Esophagus muscularis mucosa (tissue), 4 donors: Measurements from ENCODE around the gene DOCK6. TPM values are rescaled to one million over a fixed set of nuclear protein-coding genes. Genes with fewer than 3 reads are reported as not detected.

Source experiments
- DNase-seq: peaks from one replicate; pipeline ENCODE4 v3.0.0-alpha.2; 2017; ENCODE audit errors: extremely low spot score
- H3K27ac ChIP-seq, 4 donors: fragments of 200-600 bp; sonication (generic); replicated peaks in 1 of 4; 1 replicate in 3 of 4; 2 replicates in 1 of 4; pipeline ENCODE4 v1.5.1; 2016 to 2019; ENCODE audit warnings: mild to moderate bottlenecking in 1 of 4
- H3K27me3 ChIP-seq, 4 donors: fragments of 200-600 bp; sonication (generic); one replicate each; pipeline versions ENCODE4 v1.5.1 to v1.6.0; 2016 to 2019
- H3K36me3 ChIP-seq, 4 donors: fragments of 200-600 bp; sonication (generic); one replicate each; pipeline ENCODE4 v1.5.1; 2016 to 2019
- H3K4me1 ChIP-seq, 4 donors: fragments of 200-600 bp; sonication (generic); one replicate each; pipeline ENCODE4 v1.5.1; 2016 to 2019
- H3K4me3 ChIP-seq, 4 donors: fragments of 200-600 bp; sonication (generic); 1 replicate in 2 of 4; 2 replicates in 2 of 4; pipeline ENCODE4 v1.5.1; 2016 to 2019; ENCODE audit warnings: mild to moderate bottlenecking in 4 of 4, moderate library complexity in 1 of 4
- H3K9me3 ChIP-seq, 4 donors: fragments of 200-600 bp; sonication (generic); 1 replicate in 3 of 4; 2 replicates in 1 of 4; pipeline ENCODE4 v1.5.1; 2016 to 2019
- CTCF ChIP-seq, 3 experiments: fragments of 200-600 bp in 2 of 3; fragments of 450-650 bp in 1 of 3; sonication (generic) in 2 of 3; IDR thresholded peaks; one replicate each; pipeline ENCODE4 v1.5.1; 2017 to 2019; ENCODE audit warnings: antibody characterized with exemption in 3 of 3, mild to moderate bottlenecking in 2 of 3, moderate library complexity in 1 of 3
- EP300 ChIP-seq: sonication (generic); formaldehyde crosslinking; IDR thresholded peaks from one replicate; pipeline ENCODE4 v1.6.1; 2017; ENCODE audit warnings: antibody characterized with exemption
- POLR2A ChIP-seq: fragments of 450-650 bp; IDR thresholded peaks from one replicate; pipeline ENCODE4 v1.6.1; 2017; ENCODE audit warnings: antibody characterized with exemption, moderate library complexity, mild to moderate bottlenecking, low read depth
- POLR2AphosphoS5 ChIP-seq, 2 donors: sonication (generic); formaldehyde crosslinking; IDR thresholded peaks; one replicate each; pipeline ENCODE4 v1.6.1; 2017; ENCODE audit warnings: antibody characterized with exemption in 2 of 2
- WGBS: methylation state at CpG from one replicate; pipeline ENCODE4 v1.1.5; 2018; 5-methylcytosine and 5-hydroxymethylcytosine counted together
- intact Hi-C: fragments of 100-400 bp; cut with DNase I; formaldehyde crosslinking; loops from one replicate; pipeline ENCODE4 v1.15.1; 2023
- total RNA-seq, 4 donors: library from RNA; depleted of rRNA; stranded (reverse); fragments of >200 nt; gene quantifications; one replicate each; pipeline versions ENCODE4 v1.1.0 to v1.2.1, GENCODE V29; 2016

The DOCK6 gene, protein sequence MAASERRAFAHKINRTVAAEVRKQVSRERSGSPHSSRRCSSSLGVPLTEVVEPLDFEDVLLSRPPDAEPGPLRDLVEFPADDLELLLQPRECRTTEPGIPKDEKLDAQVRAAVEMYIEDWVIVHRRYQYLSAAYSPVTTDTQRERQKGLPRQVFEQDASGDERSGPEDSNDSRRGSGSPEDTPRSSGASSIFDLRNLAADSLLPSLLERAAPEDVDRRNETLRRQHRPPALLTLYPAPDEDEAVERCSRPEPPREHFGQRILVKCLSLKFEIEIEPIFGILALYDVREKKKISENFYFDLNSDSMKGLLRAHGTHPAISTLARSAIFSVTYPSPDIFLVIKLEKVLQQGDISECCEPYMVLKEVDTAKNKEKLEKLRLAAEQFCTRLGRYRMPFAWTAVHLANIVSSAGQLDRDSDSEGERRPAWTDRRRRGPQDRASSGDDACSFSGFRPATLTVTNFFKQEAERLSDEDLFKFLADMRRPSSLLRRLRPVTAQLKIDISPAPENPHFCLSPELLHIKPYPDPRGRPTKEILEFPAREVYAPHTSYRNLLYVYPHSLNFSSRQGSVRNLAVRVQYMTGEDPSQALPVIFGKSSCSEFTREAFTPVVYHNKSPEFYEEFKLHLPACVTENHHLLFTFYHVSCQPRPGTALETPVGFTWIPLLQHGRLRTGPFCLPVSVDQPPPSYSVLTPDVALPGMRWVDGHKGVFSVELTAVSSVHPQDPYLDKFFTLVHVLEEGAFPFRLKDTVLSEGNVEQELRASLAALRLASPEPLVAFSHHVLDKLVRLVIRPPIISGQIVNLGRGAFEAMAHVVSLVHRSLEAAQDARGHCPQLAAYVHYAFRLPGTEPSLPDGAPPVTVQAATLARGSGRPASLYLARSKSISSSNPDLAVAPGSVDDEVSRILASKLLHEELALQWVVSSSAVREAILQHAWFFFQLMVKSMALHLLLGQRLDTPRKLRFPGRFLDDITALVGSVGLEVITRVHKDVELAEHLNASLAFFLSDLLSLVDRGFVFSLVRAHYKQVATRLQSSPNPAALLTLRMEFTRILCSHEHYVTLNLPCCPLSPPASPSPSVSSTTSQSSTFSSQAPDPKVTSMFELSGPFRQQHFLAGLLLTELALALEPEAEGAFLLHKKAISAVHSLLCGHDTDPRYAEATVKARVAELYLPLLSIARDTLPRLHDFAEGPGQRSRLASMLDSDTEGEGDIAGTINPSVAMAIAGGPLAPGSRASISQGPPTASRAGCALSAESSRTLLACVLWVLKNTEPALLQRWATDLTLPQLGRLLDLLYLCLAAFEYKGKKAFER (N-terminal part only)
- 10 to 100 TPM; 32.6 to 51.0 (median 40.1) TPM for total RNA-seq

GRCh38 chr19:11261971-11262839 is at the start of gene DOCK6:
Gene DOCK6, minus strand, starts transcription at chr19:11262524. Its CDS starts 84 bp downstream, at chr19:11262440.
- no peak for DNase-seq
- peaks cover 12 to 27% (median 24%) of the 10 kb centered on the region in 4 donors for H3K4me1 ChIP-seq
- no peaks in the 10 kb centered on the region for H3K27me3 ChIP-seq
- WGBS, result 5% methylated on average over 9 of the region's 91 CpGs
- H3K36me3 ChIP-seq, result no peaks in the 10 kb centered on the region
- intact Hi-C loops, result no loop called here
- TF ChIP-seq EP300, result no peak
- TF ChIP-seq CTCF (IDR thresholded peaks at IDR 0.05), result peak; percentile 37 to 51 (median 46)
- TF ChIP-seq POLR2AphosphoS5 (IDR thresholded peaks at IDR 0.05), result peak in 1 of 2 donors; percentile 27
- no peak for TF ChIP-seq POLR2A
- peak within 1 kb of the TSS; percentile 87 to 90 (median 88) for H3K27ac ChIP-seq
- peak within 1 kb of the TSS; percentile 92 to 99 (median 98) for H3K4me3 ChIP-seq
- no peaks in the 10 kb centered on the region for H3K9me3 ChIP-seq

- no peak for DNase-seq
- intact Hi-C loops, result no loop called here
- Histone ChIP-seq H3K36me3 (no peaks in the 10 kb centered on the region), H3K9me3 (no peaks in the 10 kb centered on the region), H3K4me1 (no peaks in the 10 kb centered on the region), H3K27ac (no peak overlapping the region), H3K27me3 (peaks cover 0 to 15% (median 0%) of the 10 kb centered on the region in 4 donors), H3K4me3 (no peak overlapping the region)
- no peak for TF ChIP-seq CTCF (IDR thresholded peaks at IDR 0.05)
- TF ChIP-seq POLR2A, result no peak
- TF ChIP-seq POLR2AphosphoS5 (IDR thresholded peaks at IDR 0.05), result no peak
- no peak for TF ChIP-seq EP300
- 76% methylated on average over 8 of the region's 9 CpGs for WGBS
Observed at GRCh38 chr19:11306337-11306736, 44.0 kb upstream of the DOCK6 start.

DNA sequence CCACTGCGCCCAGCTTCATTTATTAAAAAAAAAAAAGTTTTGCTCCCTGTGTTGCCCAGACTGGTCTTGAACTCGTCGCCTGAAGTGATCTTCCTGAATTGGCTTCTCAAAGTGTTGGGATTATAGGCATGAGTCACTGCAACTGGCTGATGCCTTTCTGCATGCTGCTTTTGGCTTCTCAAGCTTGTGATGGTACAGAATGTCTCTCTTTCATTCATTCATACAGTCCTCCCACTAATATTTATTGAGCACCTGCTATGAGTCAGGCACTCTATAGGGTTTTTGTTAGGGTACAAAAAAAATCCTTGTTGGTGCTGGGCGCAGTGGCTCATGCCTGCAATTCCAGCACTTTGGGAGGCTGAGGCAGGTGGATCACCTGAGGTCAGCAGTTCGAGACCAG is 42.6 kb upstream of the DOCK6 start:
- 89% methylated on average over 5 of the region's 5 CpGs for WGBS
- H3K9me3 ChIP-seq, result no peaks in the 10 kb centered on the region
- no peak for TF ChIP-seq POLR2A
- TF ChIP-seq EP300, result no peak
- no peak for TF ChIP-seq POLR2AphosphoS5 (IDR thresholded peaks at IDR 0.05)
- no peak for TF ChIP-seq CTCF (IDR thresholded peaks at IDR 0.05)
- peaks cover 0 to 15% (median 0%) of the 10 kb centered on the region in 4 donors for H3K27me3 ChIP-seq
- intact Hi-C loops, result no loop called here
- no peak for DNase-seq
- no peaks in the 10 kb centered on the region for H3K4me1 ChIP-seq
- no peak overlapping the region for H3K27ac ChIP-seq
- H3K4me3 ChIP-seq, result no peak overlapping the region
- no peaks in the 10 kb centered on the region for H3K36me3 ChIP-seq

DNA sequence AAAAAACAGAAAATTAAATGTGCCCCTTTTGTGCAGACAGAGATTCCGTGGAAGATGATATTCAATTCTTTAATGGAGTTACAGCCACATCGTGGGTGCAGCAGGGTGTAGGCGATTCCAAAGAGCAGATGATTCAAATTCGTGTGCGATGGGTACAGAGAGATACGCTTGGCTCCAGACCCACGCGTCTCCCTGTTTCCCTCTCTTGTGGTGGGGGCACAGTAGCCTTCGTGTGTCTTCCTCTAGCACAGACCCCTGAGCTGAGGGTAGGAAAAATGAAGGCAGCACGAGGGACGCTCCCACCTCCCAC is 38.4 kb upstream of the DOCK6 start:
- TF ChIP-seq POLR2AphosphoS5 (IDR thresholded peaks at IDR 0.05) (no peak), EP300 (no peak), POLR2A (no peak), CTCF (IDR thresholded peaks at IDR 0.05) (no peak)
- H3K4me1 ChIP-seq, result peaks cover 0 to 14% (median 4%) of the 10 kb centered on the region in 4 donors
- no peak for DNase-seq
- peaks cover 0 to 10% (median 0%) of the 10 kb centered on the region in 4 donors for H3K27me3 ChIP-seq
- H3K36me3 ChIP-seq, result no peaks in the 10 kb centered on the region
- intact Hi-C loops, result no loop called here
- 88% methylated on average over 11 of the region's 11 CpGs for WGBS
- no peak overlapping the region for H3K27ac ChIP-seq
- no peak overlapping the region for H3K4me3 ChIP-seq
- H3K9me3 ChIP-seq, result no peaks in the 10 kb centered on the region
